ENCODE measurements around the gene UNC5CL. TPM values are rescaled to one million over a fixed set of nuclear protein-coding genes. Genes with fewer than 3 reads are reported as not detected.

UNC5CL gene
- total and polyA plus RNA-seq, 2 of the 8 experiments (the other 6 are each of a cell fraction or from before 2014, with no cell fraction given) = 1.3 to 1.7 TPM

- TF ChIP-seq CHD2 (IDR thresholded peaks at IDR 0.05; ENCODE audit: low read length) (no peak; the same call in 1 of the 2 replicates), PHF8 (conservative IDR thresholded peaks at IDR 0.05; ENCODE audit: low read depth, low read length) (peak; percentile 82), CTBP2 (IDR thresholded peaks at IDR 0.05; ENCODE audit: borderline replicate concordance, insufficient read depth, insufficient read length, low read length) (no peak), CTCF (IDR thresholded peaks at IDR 0.05; ENCODE audit: control extremely low read depth in 1 of 3, insufficient read depth in 1 of 3, low read depth in 1 of 3, low read length in 3 of 3) (peak in 2 of 3 experiments; percentile 34; a peak in 3 of 4 replicates), POLR2AphosphoS5 (IDR thresholded peaks at IDR 0.05; ENCODE audit: low read depth, low read length) (peak; percentile 73), SP4 (IDR thresholded peaks at IDR 0.05; ENCODE audit: low read length) (no peak), SP1 (IDR thresholded peaks at IDR 0.05; ENCODE audit: low read depth, low read length) (no peak), RAD21 (IDR thresholded peaks at IDR 0.05 in 1 of 2, conservative IDR thresholded peaks at IDR 0.05 in 1 of 2; ENCODE audit: low read depth in 2 of 2, low read length in 2 of 2) (no peak), EZH2 (IDR thresholded peaks at IDR 0.05; ENCODE audit: low read depth, low read length, severe bottlenecking) (no peak), TAF1 (IDR thresholded peaks at IDR 0.05; ENCODE audit: low read depth, low read length) (peak; percentile 62), CHD1 (IDR thresholded peaks at IDR 0.05; ENCODE audit: low read depth, low read length) (no peak), RFX5 (IDR thresholded peaks at IDR 0.05; ENCODE audit: borderline replicate concordance, low read depth, low read length) (no peak), GABPA (IDR thresholded peaks at IDR 0.05; ENCODE audit: borderline replicate concordance, insufficient read depth, low read length) (no peak), EGR1 (IDR thresholded peaks at IDR 0.05; ENCODE audit: borderline replicate concordance, low read depth, low read length) (peak; percentile 94), SIRT6 (IDR thresholded peaks at IDR 0.05; ENCODE audit: low read length) (no peak), E2F6 (IDR thresholded peaks at IDR 0.05) (no peak), ASH2L (IDR thresholded peaks at IDR 0.05; ENCODE audit: low read length) (peak; percentile 76), POLR2A (IDR thresholded peaks at IDR 0.05; ENCODE audit: control extremely low read depth in 1 of 2, low read depth in 2 of 2, low read length in 2 of 2) (peak in 1 of 2 experiments; percentile 82; a peak in 2 of 3 replicates), SAP30 (IDR thresholded peaks at IDR 0.05; ENCODE audit: insufficient read depth, insufficient replicate concordance, low read length) (no peak)
These were observed 34.4 kb upstream of the UNC5CL start (continued) for GRCh38 chr6:41073203-41073967.

All from H1 (cell line).